OCI-LY7 (cell line): ENCODE data around the gene C15orf61. TPM values are rescaled to one million over a fixed set of nuclear protein-coding genes. Genes with fewer than 3 reads are reported as not detected.

Source experiments
- BruUV-seq: library from RNA; stranded (reverse); fragments of 400-500 nt; replicated peaks from 2 replicates; lab custom pipeline; 2021; lab: Mats Ljungman, UMichigan
- CTCF ChIA-PET: fragments of 300-600 bp; sonication (Branson Sonifier 250); formaldehyde crosslinking; loops from one replicate; lab custom pipeline; 2022; ENCODE audit warnings: antibody characterized with exemption; ENCODE audit not compliant: unreplicated experiment; lab: Charles Lee
- POLR2A ChIA-PET: fragments of 300-600 bp; sonication (Branson Sonifier 250); formaldehyde crosslinking; loops from one replicate; lab custom pipeline; 2022; ENCODE audit warnings: antibody characterized with exemption; lab: Charles Lee
- DNase-seq: peaks from one replicate; pipeline ENCODE4 v3.0.0-alpha.2; 2015; ENCODE audit warnings: low spot score
- H2AFZ ChIP-seq: fragments of 200-600 bp; sonication (generic), shearing (Covaris generic); 2 replicates; pipeline ENCODE4 v1.6.1; 2014; ENCODE audit warnings: mild to moderate bottlenecking, antibody characterized with exemption, low read length, moderate library complexity
- H3K27ac ChIP-seq: fragments of 200-600 bp; sonication (generic); 2 replicates; pipeline ENCODE4 v1.5.1; 2014; ENCODE audit warnings: mixed run types, low read depth, mild to moderate bottlenecking, moderate library complexity, low read length, inconsistent platforms; ENCODE audit not compliant: poor library complexity, severe bottlenecking
- H3K36me3 ChIP-seq: fragments of 200-600 bp; sonication (generic); 2 replicates; pipeline ENCODE4 v1.6.1; 2014; ENCODE audit warnings: mild to moderate bottlenecking, antibody characterized with exemption, low read length, moderate library complexity, mixed read lengths; ENCODE audit not compliant: insufficient read depth
- H3K4me1 ChIP-seq: fragments of 200-600 bp; sonication (generic); 2 replicates; pipeline ENCODE4 v1.5.1; 2014; ENCODE audit warnings: mild to moderate bottlenecking, low read length; ENCODE audit not compliant: insufficient read depth, poor library complexity, severe bottlenecking
- H3K4me2 ChIP-seq: fragments of 200-600 bp; sonication (generic); 2 replicates; pipeline ENCODE4 v1.6.1; 2014; ENCODE audit warnings: mild to moderate bottlenecking, low read length
- H3K4me3 ChIP-seq: fragments of 200-600 bp; sonication (generic); 2 replicates; pipeline ENCODE4 v1.5.1; 2014; ENCODE audit warnings: mild to moderate bottlenecking, low read depth, low read length; ENCODE audit not compliant: poor library complexity, severe bottlenecking
- H3K79me2 ChIP-seq: fragments of 200-600 bp; sonication (generic); 2 replicates; pipeline ENCODE4 v1.6.1; 2016; ENCODE audit warnings: low read depth, mild to moderate bottlenecking, low read length, moderate library complexity, mixed read lengths; ENCODE audit not compliant: insufficient read depth
- H3K9me2 ChIP-seq: fragments of 200-600 bp; sonication (generic); 2 replicates; pipeline ENCODE4 v1.6.1; 2016; ENCODE audit warnings: mild to moderate bottlenecking, low read length, mixed read lengths; ENCODE audit not compliant: insufficient read depth
- H3K9me3 ChIP-seq: fragments of 200-600 bp; sonication (generic); 2 replicates; pipeline ENCODE4 v1.6.1; 2014; ENCODE audit warnings: mild to moderate bottlenecking, mixed run types, low read length, mixed read lengths
- H4K20me1 ChIP-seq: fragments of 200-600 bp; sonication (generic); 2 replicates; pipeline ENCODE4 v1.6.1; 2014; ENCODE audit warnings: mild to moderate bottlenecking, antibody characterized with exemption, low read length, moderate library complexity, mixed read lengths; ENCODE audit not compliant: insufficient read depth
- EZH2phosphoT487 ChIP-seq: fragments of 200-600 bp; sonication (generic); IDR thresholded peaks from 2 replicates; pipeline ENCODE4 v1.6.1; 2018; ENCODE audit warnings: low read depth, borderline replicate concordance, mild to moderate bottlenecking, mixed run types, antibody characterized with exemption, low read length, moderate library complexity, mixed read lengths
- intact Hi-C: fragments of 100-400 bp; cut with micrococcal nuclease; formaldehyde crosslinking; loops from one replicate; pipeline ENCODE4 v1.10.0; 2022; ENCODE audit not compliant: unreplicated experiment
- total RNA-seq, 2 experiments: library from RNA; depleted of rRNA in 1 of 2; stranded (reverse); fragments of >200 nt in 1 of 2; shearing (Covaris generic) in 1 of 2; gene quantifications; 2 replicates each; pipeline ENCODE4 v1.2.3, GENCODE V29; 2014 to 2022
- TF ChIP-seq, protein P1 (sequence below): fragments of 200-600 bp; sonication (generic); conservative IDR thresholded peaks from 2 replicates; pipeline ENCODE4 v1.5.1; 2014; ENCODE audit warnings: mild to moderate bottlenecking, antibody characterized with exemption, low read length, moderate library complexity, mixed read lengths

The C15orf61 gene
- total RNA-seq, 2 experiments from 2014 or later = 9.3 to 13.3 TPM

- Histone ChIP-seq H3K4me3 (peak overlapping the region; percentile 83), H3K9me3 (no peaks in the 10 kb centered on the region), H3K4me1 (peaks cover 25% of the 10 kb centered on the region), H3K36me3 (peaks cover 27% of the 10 kb centered on the region), H3K27ac (no peak overlapping the region), H2AFZ (no peak overlapping the region), H4K20me1 (peaks cover 16% of the 10 kb centered on the region; the same call in 1 of the 2 replicates), H3K79me2 (peaks cover 39% of the 10 kb centered on the region), H3K4me2 (peak overlapping the region; percentile 75), H3K9me2 (no peaks in the 10 kb centered on the region)
- no TSS peak for BruUV-seq
- ChIA-PET POLR2A (interaction anchor here (0.9 to 1.3 kb wide), 3 partner anchors 17 to 309 kb away, joined by 3 to 5 read pairs (median 3); no protein-coding TSS in a partner anchor), CTCF (no interaction called here)
- intact Hi-C loops = loop anchor here (5.0 to 10.0 kb wide), 3 partner anchors 259 to 1019 kb away; partner anchors contain the start of genes RPL4 and ZWILCH
- TF ChIP-seq EZH2phosphoT487 = no peak
- TF ChIP-seq, protein P1, sequence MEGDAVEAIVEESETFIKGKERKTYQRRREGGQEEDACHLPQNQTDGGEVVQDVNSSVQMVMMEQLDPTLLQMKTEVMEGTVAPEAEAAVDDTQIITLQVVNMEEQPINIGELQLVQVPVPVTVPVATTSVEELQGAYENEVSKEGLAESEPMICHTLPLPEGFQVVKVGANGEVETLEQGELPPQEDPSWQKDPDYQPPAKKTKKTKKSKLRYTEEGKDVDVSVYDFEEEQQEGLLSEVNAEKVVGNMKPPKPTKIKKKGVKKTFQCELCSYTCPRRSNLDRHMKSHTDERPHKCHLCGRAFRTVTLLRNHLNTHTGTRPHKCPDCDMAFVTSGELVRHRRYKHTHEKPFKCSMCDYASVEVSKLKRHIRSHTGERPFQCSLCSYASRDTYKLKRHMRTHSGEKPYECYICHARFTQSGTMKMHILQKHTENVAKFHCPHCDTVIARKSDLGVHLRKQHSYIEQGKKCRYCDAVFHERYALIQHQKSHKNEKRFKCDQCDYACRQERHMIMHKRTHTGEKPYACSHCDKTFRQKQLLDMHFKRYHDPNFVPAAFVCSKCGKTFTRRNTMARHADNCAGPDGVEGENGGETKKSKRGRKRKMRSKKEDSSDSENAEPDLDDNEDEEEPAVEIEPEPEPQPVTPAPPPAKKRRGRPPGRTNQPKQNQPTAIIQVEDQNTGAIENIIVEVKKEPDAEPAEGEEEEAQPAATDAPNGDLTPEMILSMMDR = no peak
- DNase-seq = no peak
These were observed 2.4 kb downstream of the C15orf61 start for GRCh38 chr15:67523330-67523729.

- H3K9me2 ChIP-seq = no peaks in the 10 kb centered on the region
- CTCF ChIA-PET = no interaction called here
- H2AFZ ChIP-seq = no peak overlapping the region
- H3K79me2 ChIP-seq = peaks cover 39% of the 10 kb centered on the region
- peaks cover 25% of the 10 kb centered on the region for H3K4me1 ChIP-seq
- POLR2A ChIA-PET = interaction anchor here (0.5 to 1.4 kb wide), 11 partner anchors 9 to 308 kb away, joined by 3 to 5 read pairs (median 4); no protein-coding TSS in a partner anchor
- H3K36me3 ChIP-seq = peaks cover 35% of the 10 kb centered on the region
- peak overlapping the region; percentile 75 for H3K4me2 ChIP-seq
- DNase-seq = no peak
- TF ChIP-seq EZH2phosphoT487 = no peak
- TF ChIP-seq, protein P1 = no peak
- H3K27ac ChIP-seq = no peak overlapping the region
- BruUV-seq = no TSS peak
- peaks cover 16% of the 10 kb centered on the region; the same call in 1 of the 2 replicates for H4K20me1 ChIP-seq
- no peaks in the 10 kb centered on the region for H3K9me3 ChIP-seq
- no peak overlapping the region for H3K4me3 ChIP-seq
- intact Hi-C loops = loop anchor here (5.0 to 10.0 kb wide), 3 partner anchors 258 to 1019 kb away; partner anchors contain the start of genes RPL4 and ZWILCH
These were observed 3.3 kb downstream of the C15orf61 start for GRCh38 chr15:67524235-67524634.

- intact Hi-C loops = loop anchor here (10.0 kb wide), 1 partner anchor 1024 kb away; the partner anchor contains the start of genes RPL4 and ZWILCH
- no TSS peak for BruUV-seq
- CTCF ChIA-PET = no interaction called here
These were observed 7.6 kb downstream of the C15orf61 start for GRCh38 chr15:67528513-67528912.

More at GRCh38 chr15:67528513-67528912, 7.6 kb downstream of the C15orf61 start:
- Histone ChIP-seq H3K4me2 (no peak overlapping the region), H2AFZ (no peak overlapping the region), H3K27ac (no peak overlapping the region), H3K4me3 (no peak overlapping the region), H3K4me1 (peaks cover 11% of the 10 kb centered on the region), H4K20me1 (peaks cover 3% of the 10 kb centered on the region; the same call in 1 of the 2 replicates), H3K36me3 (peaks cover 36% of the 10 kb centered on the region), H3K79me2 (peaks cover 16% of the 10 kb centered on the region), H3K9me3 (no peaks in the 10 kb centered on the region), H3K9me2 (no peaks in the 10 kb centered on the region)
- POLR2A ChIA-PET = interaction anchor here (1.3 kb wide), 1 partner anchor 304 kb away, joined by 3 read pairs; no protein-coding TSS in a partner anchor
- TF ChIP-seq, protein P1 = no peak
- no peak for TF ChIP-seq EZH2phosphoT487
- DNase-seq = no peak
